ENCODE data around the gene KRTAP5-3.

The KRTAP5-3 gene

DNA sequence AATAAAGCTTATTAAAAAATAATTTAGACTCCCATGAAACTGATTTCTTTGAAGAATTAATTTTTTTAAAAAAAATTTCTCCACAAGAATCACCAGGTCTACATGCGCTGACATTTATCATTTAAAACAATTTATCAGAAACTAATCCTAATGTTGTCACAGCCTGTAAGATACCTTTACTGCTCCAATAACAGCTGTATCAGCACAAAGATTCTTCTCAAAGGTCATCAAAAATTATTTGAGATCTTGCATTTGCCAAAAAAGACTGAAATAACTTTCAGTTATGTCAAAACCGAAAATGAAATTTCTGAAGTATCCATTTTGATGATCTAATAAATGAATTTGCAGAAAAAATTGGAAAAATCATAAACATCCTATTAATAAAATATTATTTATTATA, 29.4 kb upstream of the KRTAP5-3 start:
- Mint-ChIP-seq H3K4me3 (no peak overlapping the region), H3K4me1 (ENCODE audit: low read depth) (no peaks in the 10 kb centered on the region), H3K9me3 (no peaks in the 10 kb centered on the region), H3K27ac (no peak overlapping the region), H3K36me3 (ENCODE audit: low read depth) (no peaks in the 10 kb centered on the region), H3K27me3 (ENCODE audit: low read depth) (peaks cover 6% of the 10 kb centered on the region)
- no peak for DNase-seq (ENCODE audit: low spot score)

DNA sequence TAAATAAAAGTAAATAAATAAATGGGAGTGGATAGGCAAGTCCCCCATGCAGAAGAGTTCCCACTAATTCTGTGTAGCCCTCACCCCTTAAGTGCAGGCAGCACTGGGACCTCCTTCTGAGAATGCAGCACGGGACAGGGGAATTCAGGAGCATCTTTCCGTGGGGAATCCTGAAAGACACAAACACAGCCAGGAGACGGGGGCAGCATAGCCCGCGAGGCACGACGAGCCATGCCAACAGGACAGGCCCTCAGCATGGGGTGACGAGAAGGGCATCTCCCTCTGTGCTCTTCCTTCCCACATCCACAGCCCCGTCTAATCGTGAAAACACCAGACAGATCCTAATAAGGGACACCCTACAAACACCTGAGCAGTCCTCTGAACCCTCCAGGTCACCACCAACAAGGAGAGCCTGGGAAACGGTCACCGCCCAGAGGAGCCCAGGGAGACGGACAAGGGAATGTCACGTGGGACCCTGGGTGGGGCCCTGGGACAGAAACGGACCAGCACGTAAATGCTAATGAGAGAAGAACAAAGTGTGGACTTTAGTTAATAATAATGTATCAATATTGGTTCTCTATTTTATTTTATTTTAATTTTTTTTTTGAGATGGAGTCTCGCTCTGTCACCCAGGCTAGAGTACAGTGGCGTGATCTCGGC, 28.2 kb upstream of the KRTAP5-3 start:
- H3K9me3 Mint-ChIP-seq, result no peaks in the 10 kb centered on the region
- H3K4me1 Mint-ChIP-seq (ENCODE audit: low read depth), result no peaks in the 10 kb centered on the region
- DNase-seq (ENCODE audit: low spot score), result no peak
- H3K27me3 Mint-ChIP-seq (ENCODE audit: low read depth), result peaks cover 6% of the 10 kb centered on the region
- H3K27ac Mint-ChIP-seq, result no peak overlapping the region
- no peak overlapping the region for H3K4me3 Mint-ChIP-seq
- H3K36me3 Mint-ChIP-seq (ENCODE audit: low read depth), result no peaks in the 10 kb centered on the region

GRCh38 chr11:1633864-1634263, 25.6 kb upstream of the KRTAP5-3 start:
- Mint-ChIP-seq H3K4me1 (ENCODE audit: low read depth) (no peaks in the 10 kb centered on the region), H3K9me3 (no peaks in the 10 kb centered on the region), H3K27ac (no peak overlapping the region), H3K4me3 (no peak overlapping the region), H3K27me3 (ENCODE audit: low read depth) (peaks cover 11% of the 10 kb centered on the region), H3K36me3 (ENCODE audit: low read depth) (no peaks in the 10 kb centered on the region)
- DNase-seq (ENCODE audit: low spot score), result no peak

DNA sequence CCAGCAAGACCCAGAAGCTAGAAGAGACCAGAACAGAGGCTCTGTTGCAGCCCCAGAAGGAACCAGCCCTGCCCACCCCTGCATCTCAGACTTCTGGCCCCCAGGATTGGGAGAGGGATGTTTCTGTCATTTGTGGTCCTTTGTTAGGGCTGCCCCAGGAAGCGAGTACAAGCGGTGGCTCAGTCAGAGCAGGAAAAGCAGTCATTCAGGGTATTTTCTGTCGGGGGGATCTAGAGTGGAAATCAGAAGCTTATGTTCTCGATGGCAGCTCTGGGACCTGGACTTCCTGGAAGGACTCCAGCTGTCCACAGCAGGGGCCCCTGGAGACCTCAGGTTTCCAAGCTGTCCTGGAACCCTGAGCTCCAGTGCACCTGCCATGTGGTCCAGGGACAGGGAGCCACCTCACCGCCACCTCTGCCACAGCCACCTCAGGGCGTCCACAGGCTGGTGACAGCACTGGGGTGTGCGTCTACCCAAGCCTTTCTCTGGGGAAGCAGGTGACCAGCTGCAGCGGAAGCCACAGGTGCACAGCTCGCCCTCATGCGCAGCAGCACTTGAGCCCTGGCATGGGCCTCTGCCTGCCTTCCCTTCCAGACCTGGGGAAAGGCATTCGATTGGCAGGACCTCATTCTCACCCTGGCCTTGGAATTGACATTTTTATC, 23.9 kb upstream of the KRTAP5-3 start:
- Mint-ChIP-seq H3K27ac (no peak overlapping the region), H3K27me3 (ENCODE audit: low read depth) (peaks cover 14% of the 10 kb centered on the region), H3K9me3 (no peaks in the 10 kb centered on the region), H3K4me3 (no peak overlapping the region), H3K4me1 (ENCODE audit: low read depth) (no peaks in the 10 kb centered on the region), H3K36me3 (ENCODE audit: low read depth) (no peaks in the 10 kb centered on the region)
- no peak for DNase-seq (ENCODE audit: low spot score)

DNA sequence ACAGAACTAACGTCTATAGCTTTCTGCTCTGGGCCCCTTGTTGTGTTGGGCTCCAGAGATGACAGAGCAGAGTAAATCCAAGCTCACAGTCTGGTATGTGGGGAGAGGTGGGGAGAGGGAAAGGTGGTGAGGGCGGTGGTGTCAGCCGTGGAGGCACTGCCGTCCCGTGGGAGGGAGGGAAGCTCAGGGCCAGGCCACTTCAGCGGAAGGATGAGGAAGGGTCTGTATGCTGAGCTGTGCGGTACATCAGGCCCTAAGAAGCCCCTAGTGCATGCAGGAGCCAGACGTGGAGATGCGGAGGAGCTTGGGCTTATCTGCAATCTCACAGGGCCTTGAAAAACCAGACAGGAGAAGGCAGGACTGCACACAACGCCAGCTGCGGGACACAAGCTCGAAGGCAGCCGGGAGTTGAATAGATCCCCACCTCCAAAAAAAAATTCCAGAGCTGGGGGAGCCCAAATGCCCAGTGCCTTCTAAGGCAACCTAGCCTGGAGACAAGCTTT, 22.9 kb upstream of the KRTAP5-3 start:
- Mint-ChIP-seq H3K9me3 (no peaks in the 10 kb centered on the region), H3K4me3 (no peak overlapping the region), H3K27ac (no peak overlapping the region), H3K4me1 (ENCODE audit: low read depth) (no peaks in the 10 kb centered on the region), H3K36me3 (ENCODE audit: low read depth) (no peaks in the 10 kb centered on the region), H3K27me3 (ENCODE audit: low read depth) (peaks cover 14% of the 10 kb centered on the region)
- DNase-seq (ENCODE audit: low spot score), result no peak

- Mint-ChIP-seq H3K4me1 (ENCODE audit: low read depth) (no peaks in the 10 kb centered on the region), H3K36me3 (ENCODE audit: low read depth) (no peaks in the 10 kb centered on the region), H3K27ac (no peak overlapping the region), H3K27me3 (ENCODE audit: low read depth) (peaks cover 14% of the 10 kb centered on the region), H3K9me3 (no peaks in the 10 kb centered on the region), H3K4me3 (no peak overlapping the region)
- no peak for DNase-seq (ENCODE audit: low spot score)
These were observed 22.0 kb upstream of the KRTAP5-3 start for GRCh38 chr11:1630271-1630670.

- no peaks in the 10 kb centered on the region for H3K4me1 Mint-ChIP-seq (ENCODE audit: low read depth)
- H3K36me3 Mint-ChIP-seq (ENCODE audit: low read depth), result no peaks in the 10 kb centered on the region
- no peak within 1 kb of the TSS for H3K27ac Mint-ChIP-seq
- DNase-seq (ENCODE audit: low spot score), result no peak
- no peaks in the 10 kb centered on the region for H3K9me3 Mint-ChIP-seq
- peaks cover 12% of the 10 kb centered on the region for H3K27me3 Mint-ChIP-seq (ENCODE audit: low read depth)
- H3K4me3 Mint-ChIP-seq, result no peak within 1 kb of the TSS
These were observed 21.3 kb upstream of the KRTAP5-3 start, which contains the start of gene KRTAP5-5 for GRCh38 chr11:1629326-1630185. Gene KRTAP5-5 (plus strand): TSS chr11:1629775. CDS start chr11:1629841, 66 bp downstream.

DNA sequence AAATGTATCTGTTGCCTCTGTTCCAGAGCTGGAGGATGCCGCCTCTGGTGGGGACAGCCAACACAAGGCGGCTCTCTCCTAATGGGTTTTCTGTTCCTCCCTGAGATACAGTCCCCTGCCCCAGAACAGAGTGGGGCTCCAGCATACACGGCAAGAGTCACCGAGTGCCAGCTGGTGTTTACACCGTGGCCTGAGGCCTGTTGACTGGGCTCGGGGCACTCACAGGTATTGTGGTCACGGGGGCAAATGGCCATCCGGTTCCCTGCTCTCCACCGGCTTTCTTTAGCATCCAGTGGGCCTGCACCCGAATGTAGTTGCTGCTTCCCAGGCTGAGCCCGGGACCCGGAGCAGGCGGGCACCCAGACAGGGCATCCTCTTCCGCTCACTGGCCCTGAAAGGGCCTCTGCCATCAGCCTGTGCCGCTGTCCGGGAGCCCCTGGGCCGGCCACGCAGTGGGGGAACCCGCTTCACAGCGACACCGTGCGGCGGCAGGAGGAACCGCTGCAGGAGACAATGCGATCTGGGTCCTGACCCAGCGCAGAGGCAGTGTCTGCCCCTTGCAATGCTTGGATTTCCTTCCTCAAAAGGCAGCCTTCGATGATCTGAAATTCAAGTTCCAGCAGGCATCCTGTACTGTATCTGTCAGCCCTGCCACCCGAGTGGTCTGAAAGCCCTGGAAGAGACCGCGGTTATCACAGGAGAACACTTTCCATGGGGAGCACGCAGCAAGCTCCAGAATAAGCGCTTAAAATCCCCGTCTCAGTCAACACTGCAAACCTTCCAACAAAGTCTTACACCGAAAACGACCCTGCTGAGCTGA, 20.5 kb upstream of the KRTAP5-3 start:
- Mint-ChIP-seq H3K4me1 (ENCODE audit: low read depth) (no peaks in the 10 kb centered on the region), H3K36me3 (ENCODE audit: low read depth) (no peaks in the 10 kb centered on the region), H3K27ac (no peak overlapping the region), H3K9me3 (no peaks in the 10 kb centered on the region), H3K27me3 (ENCODE audit: low read depth) (peaks cover 12% of the 10 kb centered on the region), H3K4me3 (no peak overlapping the region)
- peak; percentile 43 for DNase-seq (ENCODE audit: low spot score)

DNA sequence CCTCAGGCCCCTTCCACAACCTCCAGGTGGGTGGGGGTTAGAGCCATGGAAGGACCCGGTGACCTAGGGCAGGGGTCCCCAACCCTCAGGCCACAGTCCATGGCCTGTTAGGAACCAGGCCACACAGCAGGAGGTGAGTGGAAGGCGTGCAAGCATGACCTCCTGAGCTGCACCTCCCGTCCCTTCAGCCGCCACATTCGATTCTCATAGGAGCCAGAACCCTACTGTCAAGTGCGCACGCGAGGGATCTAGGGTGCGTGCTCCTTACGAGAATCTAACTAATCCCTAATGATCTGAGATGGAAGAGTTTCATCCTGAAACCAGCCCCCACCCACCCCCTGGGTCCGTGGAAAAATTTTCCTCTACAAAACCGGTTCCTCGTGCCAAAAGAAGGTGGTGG, 17.3 kb upstream of the KRTAP5-3 start:
- no peaks in the 10 kb centered on the region for H3K36me3 Mint-ChIP-seq (ENCODE audit: low read depth)
- H3K27me3 Mint-ChIP-seq (ENCODE audit: low read depth), result peaks cover 8% of the 10 kb centered on the region
- H3K4me3 Mint-ChIP-seq, result no peak overlapping the region
- no peak overlapping the region for H3K27ac Mint-ChIP-seq
- no peaks in the 10 kb centered on the region for H3K9me3 Mint-ChIP-seq
- no peak for DNase-seq (ENCODE audit: low spot score)
- H3K4me1 Mint-ChIP-seq (ENCODE audit: low read depth), result no peaks in the 10 kb centered on the region

DNA sequence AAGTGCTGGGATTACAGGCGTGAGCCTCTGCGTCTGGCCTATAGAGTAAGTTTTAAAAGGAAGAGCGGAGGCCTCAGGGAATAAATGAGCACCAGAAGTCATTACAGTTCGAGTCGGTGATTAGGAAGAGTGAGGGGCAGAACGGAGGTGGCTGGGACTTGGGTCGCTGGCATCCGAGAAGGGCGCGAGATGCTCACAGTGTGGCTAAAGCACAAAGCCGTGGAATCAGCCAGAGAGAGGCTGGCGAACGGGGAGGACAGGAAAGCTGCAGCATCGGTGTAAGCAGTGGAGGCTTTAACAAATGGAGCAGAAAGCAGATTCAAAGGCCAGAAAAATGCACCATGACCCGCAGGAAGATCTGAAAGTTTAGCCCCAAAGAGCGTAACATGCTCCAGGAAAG, 16.4 kb upstream of the KRTAP5-3 start:
- Mint-ChIP-seq H3K9me3 (no peaks in the 10 kb centered on the region), H3K27ac (no peak overlapping the region), H3K4me3 (no peak overlapping the region), H3K27me3 (ENCODE audit: low read depth) (peaks cover 7% of the 10 kb centered on the region), H3K36me3 (ENCODE audit: low read depth) (no peaks in the 10 kb centered on the region), H3K4me1 (ENCODE audit: low read depth) (peaks cover under 1% of the 10 kb centered on the region)
- DNase-seq (ENCODE audit: low spot score), result no peak

DNA sequence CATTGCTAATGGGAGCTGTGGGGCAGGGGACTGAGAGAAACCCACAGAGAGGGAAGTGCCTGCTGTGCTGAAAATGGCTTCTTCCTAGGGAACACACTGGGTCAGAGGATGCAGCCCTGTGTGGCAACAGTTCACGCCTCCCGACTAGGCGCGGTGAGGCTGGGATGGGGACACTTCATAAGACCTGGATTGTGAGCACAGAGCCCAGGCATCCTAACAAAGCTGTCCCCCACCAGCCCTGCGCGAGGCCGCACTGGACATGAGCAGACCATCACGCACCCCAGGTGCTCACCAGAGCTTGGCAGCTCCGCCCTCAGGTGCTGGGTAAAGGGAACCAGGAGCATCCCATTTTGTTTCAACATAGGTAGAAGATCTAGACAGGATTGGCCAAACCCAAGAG, 15.5 kb upstream of the KRTAP5-3 start:
- Mint-ChIP-seq H3K36me3 (ENCODE audit: low read depth) (no peaks in the 10 kb centered on the region), H3K27ac (no peak overlapping the region), H3K4me3 (no peak overlapping the region), H3K9me3 (no peaks in the 10 kb centered on the region), H3K27me3 (ENCODE audit: low read depth) (peaks cover 3% of the 10 kb centered on the region), H3K4me1 (ENCODE audit: low read depth) (peaks cover 5% of the 10 kb centered on the region)
- no peak for DNase-seq (ENCODE audit: low spot score)

DNA sequence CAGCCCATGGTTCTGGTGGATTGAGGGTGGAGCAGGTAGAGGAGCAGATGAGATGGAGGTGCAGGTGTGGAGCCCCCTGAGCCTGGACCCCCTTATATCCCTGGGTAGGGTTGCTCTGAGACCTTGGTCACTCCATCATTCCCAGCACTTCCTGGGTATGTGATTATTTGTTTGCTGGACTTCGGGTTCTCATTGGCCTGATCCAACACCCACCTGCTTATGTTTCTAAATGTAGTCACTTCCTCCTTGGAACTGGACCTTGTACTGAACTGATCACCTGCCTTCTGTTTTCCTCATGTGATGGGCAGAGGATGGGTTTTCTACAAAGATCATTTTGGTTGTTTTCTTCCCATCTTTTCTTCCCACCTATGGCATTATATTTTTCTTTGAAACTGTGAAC, 13.8 kb upstream of the KRTAP5-3 start, which contains the start of gene KRTAP5-4:
KRTAP5-4 (minus strand) TSS at position 53 of the 400 bp plus-strand sequence; CDS start at position 8, 45 bp downstream.
- no peaks in the 10 kb centered on the region for H3K27me3 Mint-ChIP-seq (ENCODE audit: low read depth)
- no peak within 1 kb of the TSS for H3K4me3 Mint-ChIP-seq
- no peaks in the 10 kb centered on the region for H3K9me3 Mint-ChIP-seq
- H3K27ac Mint-ChIP-seq, result no peak within 1 kb of the TSS
- no peak for DNase-seq (ENCODE audit: low spot score)
- H3K36me3 Mint-ChIP-seq (ENCODE audit: low read depth), result no peaks in the 10 kb centered on the region
- peaks cover 5% of the 10 kb centered on the region for H3K4me1 Mint-ChIP-seq (ENCODE audit: low read depth)

DNA sequence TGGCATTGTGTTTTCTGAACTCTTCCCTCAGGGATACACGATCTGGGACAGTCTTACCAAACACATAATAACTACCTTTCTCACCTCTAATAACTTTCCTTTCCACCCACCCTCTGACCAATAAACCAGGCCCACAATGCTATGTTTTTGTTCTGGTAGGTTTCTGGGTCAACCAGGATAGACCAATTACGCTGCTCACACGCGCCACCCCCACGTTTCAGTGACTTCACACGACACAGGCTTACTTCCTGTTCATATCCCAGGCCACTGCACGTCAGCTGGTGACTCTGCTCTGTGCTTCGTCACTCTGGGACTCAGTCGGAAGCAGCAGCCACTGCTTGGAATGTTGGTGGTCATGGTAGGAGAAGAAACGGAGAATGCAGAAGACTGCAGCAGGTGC, 11.2 kb upstream of the KRTAP5-3 start:
- no peak for DNase-seq (ENCODE audit: low spot score)
- Mint-ChIP-seq H3K4me3 (no peak overlapping the region), H3K4me1 (ENCODE audit: low read depth) (peaks cover 5% of the 10 kb centered on the region), H3K9me3 (no peaks in the 10 kb centered on the region), H3K27ac (no peak overlapping the region), H3K36me3 (ENCODE audit: low read depth) (no peaks in the 10 kb centered on the region), H3K27me3 (ENCODE audit: low read depth) (no peaks in the 10 kb centered on the region)

Measured in T-helper 2 cell treated with Interferon-gamma antibody and Interleukin-4, amounts not matched to agents 5 μg/mL and 100 μg/mL, for 36 hours (primary cell).